Fibroblast of lung (primary cell): ENCODE measurements around the gene JAKMIP1. TPM values are rescaled to one million over a fixed set of nuclear protein-coding genes. Genes with fewer than 3 reads are reported as not detected.

Experiments
- DNase-seq, 2 donors: peaks; one replicate each; pipeline versions ENCODE4 v3.0.0 to v3.0.0-alpha.2; 2010; ENCODE audit warnings: low read depth in 2 of 2
- H2AFZ ChIP-seq: 2 replicates; pipeline ENCODE4 v1.5.1; 2012; ENCODE audit warnings: low read length, control low read depth, inconsistent platforms
- H3K27ac ChIP-seq: 2 replicates; pipeline ENCODE4 v1.5.1; 2011; ENCODE audit warnings: low read length, control low read depth; ENCODE audit not compliant: insufficient read depth
- H3K27me3 ChIP-seq: 2 replicates; pipeline ENCODE4 v1.5.1; 2011; ENCODE audit warnings: mild to moderate bottlenecking, low read length; ENCODE audit not compliant: control insufficient read depth, insufficient read depth
- H3K36me3 ChIP-seq: 2 replicates; pipeline ENCODE4 v1.5.1; 2011; ENCODE audit warnings: low read length; ENCODE audit not compliant: control insufficient read depth, insufficient read depth
- H3K4me1 ChIP-seq: 2 replicates; pipeline ENCODE4 v1.5.1; 2011; ENCODE audit warnings: low read length; ENCODE audit not compliant: control insufficient read depth, insufficient read depth; ENCODE audit errors: extremely low read depth
- H3K4me2 ChIP-seq: 2 replicates; pipeline ENCODE4 v1.5.1; 2011; ENCODE audit warnings: low read length, control low read depth; ENCODE audit not compliant: insufficient read depth; ENCODE audit errors: extremely low read depth
- H3K4me3 ChIP-seq, 4 experiments: fragments of 200-600 bp in 1 of 4; sonication (generic) in 1 of 4; replicated peaks in 1 of 4; 2 replicates each; pipeline ENCODE4 v1.5.1; 2011 to 2016; ENCODE audit warnings: low read length in 4 of 4, low read depth in 3 of 4, mild to moderate bottlenecking in 3 of 4, control low read depth in 2 of 4, inconsistent platforms in 1 of 4, mixed read lengths in 1 of 4; ENCODE audit not compliant: insufficient read depth in 1 of 4; ENCODE audit errors: control extremely low read depth in 1 of 4
- H3K79me2 ChIP-seq: 2 replicates; pipeline ENCODE4 v1.5.1; 2012; ENCODE audit warnings: mild to moderate bottlenecking, low read length, inconsistent platforms; ENCODE audit not compliant: control insufficient read depth, insufficient read depth
- H3K9ac ChIP-seq: 2 replicates; pipeline ENCODE4 v1.5.1; 2011; ENCODE audit warnings: mild to moderate bottlenecking, low read length, control low read depth; ENCODE audit not compliant: insufficient read depth
- H3K9me3 ChIP-seq: 2 replicates; pipeline ENCODE4 v1.5.1; 2012; ENCODE audit warnings: low read depth, low read length; ENCODE audit not compliant: control insufficient read depth, insufficient read depth
- H4K20me1 ChIP-seq: 2 replicates; pipeline ENCODE4 v1.5.1; 2011; ENCODE audit warnings: low read length; ENCODE audit not compliant: control insufficient read depth, insufficient read depth; ENCODE audit errors: extremely low read depth
- EZH2 ChIP-seq: IDR thresholded peaks from 2 replicates; pipeline ENCODE4 v1.5.1; 2012; ENCODE audit warnings: low read length, control low read depth, mild to moderate bottlenecking; ENCODE audit errors: missing control alignments
- polyA plus RNA-seq, 2 donors: library from polyadenylated mRNA; depleted of rRNA in 1 of 2; stranded (reverse) in 1 of 2; unstranded in 1 of 2; fragments of >200 nt; gene quantifications; 2 replicates each; pipeline ENCODE4 v1.2.1, GENCODE V29; 2011 to 2012; ENCODE audit warnings: missing spikeins in 1 of 2
- total RNA-seq: library from RNA; depleted of rRNA; stranded (reverse); fragments of >200 nt; gene quantifications from 2 replicates; pipeline ENCODE4 v1.2.1, GENCODE V29; 2014
- TF ChIP-seq, protein P1 (sequence below), 2 donors: IDR thresholded peaks in 1 of 2; conservative IDR thresholded peaks in 1 of 2; 1 replicate in 1 of 2; 2 replicates in 1 of 2; pipeline ENCODE4 v1.5.1; 2011 to 2012; ENCODE audit warnings: low read length in 2 of 2, control low read depth in 1 of 2, inconsistent platforms in 1 of 2, low read depth in 1 of 2, mild to moderate bottlenecking in 1 of 2

JAKMIP1 gene
- total and polyA plus RNA-seq, 2 donors (not counting 1 experiment from before 2014, with no cell fraction given): not detected

DNA sequence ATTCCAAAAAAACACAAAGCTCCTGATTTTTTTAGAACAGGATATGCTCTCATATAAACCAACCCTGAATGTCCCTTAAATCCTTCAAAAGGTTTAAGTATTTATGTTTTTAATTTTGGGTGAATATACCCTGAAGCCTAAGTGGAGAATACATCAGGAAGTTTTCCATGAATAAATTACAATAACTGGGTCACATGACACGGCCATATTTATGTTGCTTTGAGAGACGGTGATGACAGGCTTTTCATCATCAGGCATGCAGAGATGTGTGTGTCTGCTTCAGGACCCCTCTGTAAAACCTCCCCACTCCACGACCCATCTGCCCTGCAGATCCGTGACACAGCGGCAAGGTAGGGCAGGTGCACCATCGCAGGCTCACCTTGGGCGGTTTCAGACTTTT, 121.8 kb downstream of the JAKMIP1 start:
- no peak for DNase-seq
- no peaks in the 10 kb centered on the region for H4K20me1 ChIP-seq
- no peaks in the 10 kb centered on the region for H3K27me3 ChIP-seq
- TF ChIP-seq, protein P1, sequence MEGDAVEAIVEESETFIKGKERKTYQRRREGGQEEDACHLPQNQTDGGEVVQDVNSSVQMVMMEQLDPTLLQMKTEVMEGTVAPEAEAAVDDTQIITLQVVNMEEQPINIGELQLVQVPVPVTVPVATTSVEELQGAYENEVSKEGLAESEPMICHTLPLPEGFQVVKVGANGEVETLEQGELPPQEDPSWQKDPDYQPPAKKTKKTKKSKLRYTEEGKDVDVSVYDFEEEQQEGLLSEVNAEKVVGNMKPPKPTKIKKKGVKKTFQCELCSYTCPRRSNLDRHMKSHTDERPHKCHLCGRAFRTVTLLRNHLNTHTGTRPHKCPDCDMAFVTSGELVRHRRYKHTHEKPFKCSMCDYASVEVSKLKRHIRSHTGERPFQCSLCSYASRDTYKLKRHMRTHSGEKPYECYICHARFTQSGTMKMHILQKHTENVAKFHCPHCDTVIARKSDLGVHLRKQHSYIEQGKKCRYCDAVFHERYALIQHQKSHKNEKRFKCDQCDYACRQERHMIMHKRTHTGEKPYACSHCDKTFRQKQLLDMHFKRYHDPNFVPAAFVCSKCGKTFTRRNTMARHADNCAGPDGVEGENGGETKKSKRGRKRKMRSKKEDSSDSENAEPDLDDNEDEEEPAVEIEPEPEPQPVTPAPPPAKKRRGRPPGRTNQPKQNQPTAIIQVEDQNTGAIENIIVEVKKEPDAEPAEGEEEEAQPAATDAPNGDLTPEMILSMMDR (conservative IDR thresholded peaks at IDR 0.05 in 1 of 2, IDR thresholded peaks at IDR 0.05 in 1 of 2; ENCODE audit: low read depth in 1 of 2, low read length in 2 of 2): no peak
- no peak for TF ChIP-seq EZH2
- no peak overlapping the region for H3K4me3 ChIP-seq
- H3K36me3 ChIP-seq: no peaks in the 10 kb centered on the region
- no peak overlapping the region for H2AFZ ChIP-seq
- no peak overlapping the region for H3K4me2 ChIP-seq
- no peak overlapping the region for H3K27ac ChIP-seq
- H3K4me1 ChIP-seq: no peaks in the 10 kb centered on the region
- no peaks in the 10 kb centered on the region for H3K79me2 ChIP-seq
- no peak overlapping the region for H3K9ac ChIP-seq
- no peaks in the 10 kb centered on the region for H3K9me3 ChIP-seq

DNA sequence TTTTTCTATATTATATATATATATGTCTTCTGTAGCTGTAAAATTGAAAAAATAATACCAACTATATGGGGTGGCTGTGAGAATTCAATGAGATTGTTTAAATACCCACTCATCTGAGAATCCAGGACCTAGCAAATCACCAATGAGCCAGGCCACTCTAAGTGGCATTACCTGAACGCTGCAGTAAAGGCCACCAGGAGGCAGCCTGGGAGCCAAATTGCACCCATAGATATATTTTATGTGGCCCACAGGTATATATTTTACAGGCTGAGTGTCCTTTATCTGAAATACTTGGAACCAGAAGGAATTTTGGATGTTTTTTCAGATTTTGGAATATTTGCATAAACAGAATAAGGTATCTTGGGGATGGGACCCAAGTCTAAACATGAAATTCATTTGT, 124.0 kb downstream of the JAKMIP1 start:
- H4K20me1 ChIP-seq: no peaks in the 10 kb centered on the region
- H3K27ac ChIP-seq: no peak overlapping the region
- no peaks in the 10 kb centered on the region for H3K79me2 ChIP-seq
- no peak overlapping the region for H2AFZ ChIP-seq
- H3K9ac ChIP-seq: no peak overlapping the region
- no peaks in the 10 kb centered on the region for H3K4me1 ChIP-seq
- no peak for DNase-seq
- TF ChIP-seq EZH2: no peak
- TF ChIP-seq, protein P1 (conservative IDR thresholded peaks at IDR 0.05 in 1 of 2, IDR thresholded peaks at IDR 0.05 in 1 of 2; ENCODE audit: low read depth in 1 of 2, low read length in 2 of 2): no peak
- H3K4me2 ChIP-seq: no peak overlapping the region
- H3K9me3 ChIP-seq: no peaks in the 10 kb centered on the region
- no peak overlapping the region for H3K4me3 ChIP-seq
- H3K27me3 ChIP-seq: no peaks in the 10 kb centered on the region
- no peaks in the 10 kb centered on the region for H3K36me3 ChIP-seq

DNA sequence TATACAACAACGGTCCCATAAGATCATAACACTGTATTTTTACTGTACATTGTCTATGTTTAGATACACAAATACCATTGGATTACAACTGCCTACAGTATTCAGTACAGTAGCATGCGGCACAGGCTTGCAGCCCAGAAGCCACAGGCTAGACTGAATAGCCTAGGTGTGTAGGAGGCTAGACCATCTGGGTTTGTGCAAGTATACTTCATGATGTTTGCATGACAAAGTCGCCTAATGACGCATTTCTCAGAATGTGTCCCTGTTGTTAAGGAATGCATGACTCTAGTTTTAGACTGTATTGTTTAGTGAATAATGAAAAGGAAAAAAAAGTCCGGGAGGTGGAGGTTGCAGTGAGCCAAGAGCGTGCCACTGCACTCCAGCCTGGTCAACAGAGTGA, 125.6 kb downstream of the JAKMIP1 start:
- no peak for DNase-seq

More for the DNA sequence above, 125.6 kb downstream of the JAKMIP1 start:
- Histone ChIP-seq H3K27me3 (no peaks in the 10 kb centered on the region), H3K9me3 (no peaks in the 10 kb centered on the region), H2AFZ (no peak overlapping the region), H3K4me2 (no peak overlapping the region), H3K36me3 (no peaks in the 10 kb centered on the region), H3K4me3 (no peak overlapping the region), H3K4me1 (no peaks in the 10 kb centered on the region), H3K9ac (no peak overlapping the region), H3K79me2 (no peaks in the 10 kb centered on the region), H4K20me1 (no peaks in the 10 kb centered on the region), H3K27ac (no peak overlapping the region)
- TF ChIP-seq, protein P1 (conservative IDR thresholded peaks at IDR 0.05 in 1 of 2, IDR thresholded peaks at IDR 0.05 in 1 of 2; ENCODE audit: low read depth in 1 of 2, low read length in 2 of 2): no peak
- no peak for TF ChIP-seq EZH2
